ENCODE measurements around the gene EMB. TPM values are rescaled to one million over a fixed set of nuclear protein-coding genes. Genes with fewer than 3 reads are reported as not detected.
"Not testable (repeated sequence)": the region's sequence is repeated elsewhere in the genome, so short reads cannot be mapped to it uniquely, and the experiment has no call there.

EMB gene
- total RNA-seq, 1 experiment from 2014 or later, result 0.02 TPM

GRCh38 chr5:50441493-50441955, 436 bp upstream of the EMB start:
- Histone ChIP-seq H3K4me1 (no peaks in the 10 kb centered on the region), H3K27me3 (no peaks in the 10 kb centered on the region), H3K9me3 (replicated peaks) (no peaks in the 10 kb centered on the region), H3K4me3 (no peak overlapping the region), H3K27ac (no peak overlapping the region), H3K36me3 (no peaks in the 10 kb centered on the region)
- DNase-seq, result no peak

GRCh38 chr5:50439221-50439620, 1.9 kb downstream of the EMB start:
- no peak overlapping the region for H3K27ac ChIP-seq
- H3K27me3 ChIP-seq, result no peaks in the 10 kb centered on the region
- no peak for DNase-seq
- H3K4me3 ChIP-seq, result no peak overlapping the region
- no peaks in the 10 kb centered on the region for H3K36me3 ChIP-seq
- no peaks in the 10 kb centered on the region for H3K4me1 ChIP-seq
- no peaks in the 10 kb centered on the region for H3K9me3 ChIP-seq (replicated peaks)

GRCh38 chr5:50438060-50438459, 3.0 kb downstream of the EMB start:
- not testable (repeated sequence) for H3K36me3 ChIP-seq; H3K27me3 ChIP-seq; H3K4me3 ChIP-seq; H3K9me3 ChIP-seq (replicated peaks); H3K27ac ChIP-seq; H3K4me1 ChIP-seq; DNase-seq

- Histone ChIP-seq H3K36me3 (no peaks in the 10 kb centered on the region), H3K27me3 (no peaks in the 10 kb centered on the region), H3K4me3 (no peak overlapping the region), H3K4me1 (no peaks in the 10 kb centered on the region), H3K27ac (no peak overlapping the region), H3K9me3 (replicated peaks) (no peaks in the 10 kb centered on the region)
- no peak for DNase-seq
Measured at GRCh38 chr5:50435168-50435567, 5.9 kb downstream of the EMB start.

GRCh38 chr5:50431133-50431904, 9.8 kb downstream of the EMB start:
- not testable (repeated sequence) for H3K4me1 ChIP-seq; H3K4me3 ChIP-seq; H3K27ac ChIP-seq; H3K27me3 ChIP-seq; H3K36me3 ChIP-seq; H3K9me3 ChIP-seq (replicated peaks)
- DNase-seq, result peak in 1 of 2 experiments; percentile 24

GRCh38 chr5:50423100-50423799, 17.8 kb downstream of the EMB start:
- H3K27me3 ChIP-seq; H3K9me3 ChIP-seq (replicated peaks); H3K4me1 ChIP-seq; H3K36me3 ChIP-seq; H3K4me3 ChIP-seq; H3K27ac ChIP-seq; DNase-seq: not testable (repeated sequence)

- not testable (repeated sequence) for H3K9me3 ChIP-seq (replicated peaks); H3K27me3 ChIP-seq; DNase-seq; H3K4me1 ChIP-seq; H3K27ac ChIP-seq; H3K36me3 ChIP-seq; H3K4me3 ChIP-seq
Measured at GRCh38 chr5:50421184-50421950, 19.7 kb downstream of the EMB start.

GRCh38 chr5:50420343-50420935, 20.6 kb downstream of the EMB start:
- H3K27ac ChIP-seq, result no peak overlapping the region

GRCh38 chr5:50419656-50420055, 21.4 kb downstream of the EMB start:
- H3K27me3 ChIP-seq; H3K4me3 ChIP-seq; H3K9me3 ChIP-seq (replicated peaks); H3K4me1 ChIP-seq; DNase-seq; H3K27ac ChIP-seq; H3K36me3 ChIP-seq: not testable (repeated sequence)

More at GRCh38 chr5:50420343-50420935, 20.6 kb downstream of the EMB start:
- Histone ChIP-seq H3K9me3 (replicated peaks) (no peaks in the 10 kb centered on the region), H3K4me3 (no peak overlapping the region), H3K36me3 (no peaks in the 10 kb centered on the region), H3K27me3 (no peaks in the 10 kb centered on the region), H3K4me1 (no peaks in the 10 kb centered on the region)
- no peak for DNase-seq

GRCh38 chr5:50416637-50417036, 24.5 kb downstream of the EMB start:
- not testable (repeated sequence) for H3K36me3 ChIP-seq; DNase-seq; H3K4me3 ChIP-seq; H3K4me1 ChIP-seq; H3K27ac ChIP-seq; H3K27me3 ChIP-seq; H3K9me3 ChIP-seq (replicated peaks)

GRCh38 chr5:50415912-50416311, 25.2 kb downstream of the EMB start:
- no peak overlapping the region for H3K4me3 ChIP-seq
- H3K36me3 ChIP-seq, result no peaks in the 10 kb centered on the region
- no peaks in the 10 kb centered on the region for H3K4me1 ChIP-seq
- H3K9me3 ChIP-seq (replicated peaks), result no peaks in the 10 kb centered on the region
- no peak overlapping the region for H3K27ac ChIP-seq
- H3K27me3 ChIP-seq, result no peaks in the 10 kb centered on the region
- DNase-seq, result no peak

GRCh38 chr5:50410932-50411331, 30.2 kb downstream of the EMB start:
- DNase-seq; H3K9me3 ChIP-seq (replicated peaks); H3K27ac ChIP-seq; H3K36me3 ChIP-seq; H3K4me3 ChIP-seq; H3K4me1 ChIP-seq; H3K27me3 ChIP-seq: not testable (repeated sequence)

GRCh38 chr5:50406877-50407276, 34.2 kb downstream of the EMB start:
- H3K27ac ChIP-seq, result no peak overlapping the region
- no peaks in the 10 kb centered on the region for H3K9me3 ChIP-seq (replicated peaks)
- H3K4me1 ChIP-seq, result no peaks in the 10 kb centered on the region
- no peaks in the 10 kb centered on the region for H3K27me3 ChIP-seq
- H3K4me3 ChIP-seq, result no peak overlapping the region
- DNase-seq, result no peak
- H3K36me3 ChIP-seq, result no peaks in the 10 kb centered on the region

GRCh38 chr5:50401336-50401735, 39.8 kb downstream of the EMB start:
- no peak overlapping the region for H3K27ac ChIP-seq
- H3K4me1 ChIP-seq, result no peaks in the 10 kb centered on the region
- H3K36me3 ChIP-seq, result no peaks in the 10 kb centered on the region
- no peak for DNase-seq
- H3K4me3 ChIP-seq, result no peak overlapping the region
- no peaks in the 10 kb centered on the region for H3K27me3 ChIP-seq
- H3K9me3 ChIP-seq (replicated peaks), result no peaks in the 10 kb centered on the region

Measured in SJCRH30 (cell line).